Measurements from ENCODE around the gene FAU.

DNA sequence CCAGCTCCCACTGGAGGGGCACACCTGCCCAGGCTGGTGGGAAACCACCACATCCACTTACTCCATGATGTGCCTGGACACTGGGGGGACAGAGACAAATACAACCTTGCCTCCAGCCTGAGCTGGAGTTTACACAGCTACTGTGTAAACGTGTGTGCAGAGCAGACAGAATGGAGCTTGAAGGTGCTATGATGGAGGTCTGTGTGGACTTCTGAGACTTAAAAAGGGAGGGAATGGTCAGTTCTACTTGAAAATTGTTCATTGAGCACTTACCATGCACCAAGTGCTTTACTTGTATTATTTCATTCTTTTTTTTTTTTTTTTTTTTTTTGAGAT is 49.3 kb downstream of the FAU start:
- TF ChIP-seq, protein P1, sequence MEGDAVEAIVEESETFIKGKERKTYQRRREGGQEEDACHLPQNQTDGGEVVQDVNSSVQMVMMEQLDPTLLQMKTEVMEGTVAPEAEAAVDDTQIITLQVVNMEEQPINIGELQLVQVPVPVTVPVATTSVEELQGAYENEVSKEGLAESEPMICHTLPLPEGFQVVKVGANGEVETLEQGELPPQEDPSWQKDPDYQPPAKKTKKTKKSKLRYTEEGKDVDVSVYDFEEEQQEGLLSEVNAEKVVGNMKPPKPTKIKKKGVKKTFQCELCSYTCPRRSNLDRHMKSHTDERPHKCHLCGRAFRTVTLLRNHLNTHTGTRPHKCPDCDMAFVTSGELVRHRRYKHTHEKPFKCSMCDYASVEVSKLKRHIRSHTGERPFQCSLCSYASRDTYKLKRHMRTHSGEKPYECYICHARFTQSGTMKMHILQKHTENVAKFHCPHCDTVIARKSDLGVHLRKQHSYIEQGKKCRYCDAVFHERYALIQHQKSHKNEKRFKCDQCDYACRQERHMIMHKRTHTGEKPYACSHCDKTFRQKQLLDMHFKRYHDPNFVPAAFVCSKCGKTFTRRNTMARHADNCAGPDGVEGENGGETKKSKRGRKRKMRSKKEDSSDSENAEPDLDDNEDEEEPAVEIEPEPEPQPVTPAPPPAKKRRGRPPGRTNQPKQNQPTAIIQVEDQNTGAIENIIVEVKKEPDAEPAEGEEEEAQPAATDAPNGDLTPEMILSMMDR (tag by site-specific recombination; IDR thresholded peaks at IDR 0.05): no peak
- TF ChIP-seq, protein P2, sequence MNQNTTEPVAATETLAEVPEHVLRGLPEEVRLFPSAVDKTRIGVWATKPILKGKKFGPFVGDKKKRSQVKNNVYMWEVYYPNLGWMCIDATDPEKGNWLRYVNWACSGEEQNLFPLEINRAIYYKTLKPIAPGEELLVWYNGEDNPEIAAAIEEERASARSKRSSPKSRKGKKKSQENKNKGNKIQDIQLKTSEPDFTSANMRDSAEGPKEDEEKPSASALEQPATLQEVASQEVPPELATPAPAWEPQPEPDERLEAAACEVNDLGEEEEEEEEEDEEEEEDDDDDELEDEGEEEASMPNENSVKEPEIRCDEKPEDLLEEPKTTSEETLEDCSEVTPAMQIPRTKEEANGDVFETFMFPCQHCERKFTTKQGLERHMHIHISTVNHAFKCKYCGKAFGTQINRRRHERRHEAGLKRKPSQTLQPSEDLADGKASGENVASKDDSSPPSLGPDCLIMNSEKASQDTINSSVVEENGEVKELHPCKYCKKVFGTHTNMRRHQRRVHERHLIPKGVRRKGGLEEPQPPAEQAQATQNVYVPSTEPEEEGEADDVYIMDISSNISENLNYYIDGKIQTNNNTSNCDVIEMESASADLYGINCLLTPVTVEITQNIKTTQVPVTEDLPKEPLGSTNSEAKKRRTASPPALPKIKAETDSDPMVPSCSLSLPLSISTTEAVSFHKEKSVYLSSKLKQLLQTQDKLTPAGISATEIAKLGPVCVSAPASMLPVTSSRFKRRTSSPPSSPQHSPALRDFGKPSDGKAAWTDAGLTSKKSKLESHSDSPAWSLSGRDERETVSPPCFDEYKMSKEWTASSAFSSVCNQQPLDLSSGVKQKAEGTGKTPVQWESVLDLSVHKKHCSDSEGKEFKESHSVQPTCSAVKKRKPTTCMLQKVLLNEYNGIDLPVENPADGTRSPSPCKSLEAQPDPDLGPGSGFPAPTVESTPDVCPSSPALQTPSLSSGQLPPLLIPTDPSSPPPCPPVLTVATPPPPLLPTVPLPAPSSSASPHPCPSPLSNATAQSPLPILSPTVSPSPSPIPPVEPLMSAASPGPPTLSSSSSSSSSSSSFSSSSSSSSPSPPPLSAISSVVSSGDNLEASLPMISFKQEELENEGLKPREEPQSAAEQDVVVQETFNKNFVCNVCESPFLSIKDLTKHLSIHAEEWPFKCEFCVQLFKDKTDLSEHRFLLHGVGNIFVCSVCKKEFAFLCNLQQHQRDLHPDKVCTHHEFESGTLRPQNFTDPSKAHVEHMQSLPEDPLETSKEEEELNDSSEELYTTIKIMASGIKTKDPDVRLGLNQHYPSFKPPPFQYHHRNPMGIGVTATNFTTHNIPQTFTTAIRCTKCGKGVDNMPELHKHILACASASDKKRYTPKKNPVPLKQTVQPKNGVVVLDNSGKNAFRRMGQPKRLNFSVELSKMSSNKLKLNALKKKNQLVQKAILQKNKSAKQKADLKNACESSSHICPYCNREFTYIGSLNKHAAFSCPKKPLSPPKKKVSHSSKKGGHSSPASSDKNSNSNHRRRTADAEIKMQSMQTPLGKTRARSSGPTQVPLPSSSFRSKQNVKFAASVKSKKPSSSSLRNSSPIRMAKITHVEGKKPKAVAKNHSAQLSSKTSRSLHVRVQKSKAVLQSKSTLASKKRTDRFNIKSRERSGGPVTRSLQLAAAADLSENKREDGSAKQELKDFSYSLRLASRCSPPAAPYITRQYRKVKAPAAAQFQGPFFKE (tag by site-specific recombination; IDR thresholded peaks at IDR 0.05; ENCODE audit: borderline replicate concordance): no peak
- TF ChIP-seq SP7 (tag by site-specific recombination; IDR thresholded peaks at IDR 0.05) (no peak), TCF7L2 (IDR thresholded peaks at IDR 0.05; ENCODE audit: borderline replicate concordance, low read depth, low read length) (no peak), EGR2 (tag by site-specific recombination; IDR thresholded peaks at IDR 0.05; ENCODE audit: low read depth) (no peak), MEIS1 (CRISPR knock-in tag; IDR thresholded peaks at IDR 0.05; ENCODE audit: borderline replicate concordance) (no peak), ZNF24 (tag by site-specific recombination; IDR thresholded peaks at IDR 0.05) (no peak), ZNF768 (tag by site-specific recombination; IDR thresholded peaks at IDR 0.05) (no peak), ZNF140 (tag by site-specific recombination; IDR thresholded peaks at IDR 0.05) (no peak)
- TF ChIP-seq, protein P3, sequence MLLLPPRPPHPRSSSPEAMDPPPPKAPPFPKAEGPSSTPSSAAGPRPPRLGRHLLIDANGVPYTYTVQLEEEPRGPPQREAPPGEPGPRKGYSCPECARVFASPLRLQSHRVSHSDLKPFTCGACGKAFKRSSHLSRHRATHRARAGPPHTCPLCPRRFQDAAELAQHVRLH (tag by site-specific recombination; IDR thresholded peaks at IDR 0.05): no peak

All from HEK293 (cell line).